ENCODE measurements around the gene RTEL1. TPM values are rescaled to one million over a fixed set of nuclear protein-coding genes. Genes with fewer than 3 reads are reported as not detected.
"Not testable (repeated sequence)": the region's sequence is repeated elsewhere in the genome, so short reads cannot be mapped to it uniquely, and the experiment has no call there.

RTEL1 gene
- total RNA-seq, 1 donor from 2014 or later, result 16.8 TPM

DNA sequence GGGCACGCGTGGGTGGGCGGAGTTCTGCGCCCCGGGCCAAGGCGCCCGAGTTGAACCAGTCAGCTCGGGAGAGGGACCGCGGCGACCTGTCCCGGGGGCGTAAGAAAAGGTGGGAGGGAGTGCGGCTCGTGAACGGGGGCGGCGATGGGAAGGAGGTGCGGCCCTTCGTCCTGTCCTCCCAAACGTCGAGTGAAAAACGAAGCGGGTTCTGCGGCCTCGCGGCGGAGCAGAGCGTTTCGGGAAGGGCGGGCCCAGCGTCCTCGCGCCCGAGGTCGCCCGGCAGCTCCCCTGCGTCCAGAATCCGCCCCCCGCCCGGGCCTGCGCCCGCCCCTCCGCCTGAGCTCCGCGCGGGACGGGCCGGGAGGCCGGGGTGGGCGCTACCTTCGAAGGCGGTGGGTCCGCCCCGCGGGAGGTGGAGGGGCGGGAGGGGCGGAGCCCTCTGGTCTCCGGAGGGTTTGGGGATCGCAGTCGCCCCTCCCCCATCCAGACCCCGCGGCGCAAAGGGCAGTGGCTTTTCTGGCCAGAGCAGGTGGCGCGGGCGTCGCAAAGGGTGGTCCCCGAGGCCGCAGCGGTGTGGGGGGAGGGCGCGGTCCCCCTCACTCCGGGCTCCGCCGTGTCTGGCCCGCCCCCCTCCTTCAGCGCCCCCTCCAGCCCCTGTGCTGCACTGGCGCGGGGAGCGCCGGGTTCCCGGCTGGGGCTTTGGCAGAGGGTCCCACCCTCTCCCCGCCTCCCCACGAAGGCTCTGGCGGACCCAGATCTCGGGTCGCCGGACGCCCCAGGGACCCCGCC is 5.7 kb upstream of the RTEL1 start:
- no peak for DNase-seq (ENCODE audit: low read depth, low spot score)

DNA sequence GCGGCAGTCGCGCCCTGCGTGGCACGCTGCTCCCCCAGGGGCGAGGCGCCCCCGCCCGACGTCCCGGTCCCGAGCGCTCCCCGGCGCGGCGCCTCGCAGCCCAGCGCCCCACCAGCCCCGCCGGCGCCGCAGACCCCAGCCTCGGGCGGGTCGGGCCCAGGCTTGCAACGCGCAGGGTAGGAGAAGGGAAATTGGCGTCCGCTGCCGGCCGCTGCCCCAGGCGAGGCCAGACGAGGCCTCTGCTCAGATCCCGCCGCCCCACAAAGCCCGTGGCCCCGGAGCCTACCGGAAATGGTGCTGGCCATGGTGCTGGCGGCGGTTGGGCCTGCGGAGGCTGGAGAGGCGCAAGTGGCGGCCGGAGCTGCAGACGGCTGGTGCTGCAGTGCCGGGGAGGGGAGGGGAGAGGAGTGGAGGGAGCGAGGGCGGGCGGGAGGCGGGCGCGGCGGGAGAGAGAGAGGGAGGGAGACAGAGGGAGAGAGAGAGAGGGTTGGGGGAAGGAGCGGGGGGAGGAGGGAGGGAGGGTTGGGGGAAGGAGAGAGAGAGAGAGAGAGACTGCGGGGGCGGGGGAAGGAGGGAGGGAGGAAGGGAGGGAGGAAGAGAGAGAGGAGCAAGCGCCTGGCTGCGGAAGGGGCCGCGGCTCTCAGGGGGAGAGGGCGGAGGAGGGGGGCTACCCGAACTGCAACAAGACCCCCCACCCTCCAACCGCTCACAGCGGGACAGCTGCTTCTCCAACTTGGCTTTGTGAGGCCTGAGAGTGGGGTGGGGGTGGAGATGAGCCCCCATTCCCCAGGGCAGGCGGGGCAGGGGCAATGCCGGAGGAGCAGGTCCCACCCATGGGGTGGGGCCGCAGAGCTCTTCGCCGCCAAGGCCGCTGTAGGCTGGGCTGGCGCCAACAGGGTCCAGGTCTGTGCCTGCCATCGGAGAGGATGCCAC is 4.8 kb upstream of the RTEL1 start, which contains the start of gene STMN3:
Gene STMN3, minus strand, starts transcription at position 384 of the 933 bp plus-strand sequence. Its CDS starts 79 bp downstream, at position 305.
- DNase-seq (ENCODE audit: low read depth, low spot score), result peak; percentile 45

DNA sequence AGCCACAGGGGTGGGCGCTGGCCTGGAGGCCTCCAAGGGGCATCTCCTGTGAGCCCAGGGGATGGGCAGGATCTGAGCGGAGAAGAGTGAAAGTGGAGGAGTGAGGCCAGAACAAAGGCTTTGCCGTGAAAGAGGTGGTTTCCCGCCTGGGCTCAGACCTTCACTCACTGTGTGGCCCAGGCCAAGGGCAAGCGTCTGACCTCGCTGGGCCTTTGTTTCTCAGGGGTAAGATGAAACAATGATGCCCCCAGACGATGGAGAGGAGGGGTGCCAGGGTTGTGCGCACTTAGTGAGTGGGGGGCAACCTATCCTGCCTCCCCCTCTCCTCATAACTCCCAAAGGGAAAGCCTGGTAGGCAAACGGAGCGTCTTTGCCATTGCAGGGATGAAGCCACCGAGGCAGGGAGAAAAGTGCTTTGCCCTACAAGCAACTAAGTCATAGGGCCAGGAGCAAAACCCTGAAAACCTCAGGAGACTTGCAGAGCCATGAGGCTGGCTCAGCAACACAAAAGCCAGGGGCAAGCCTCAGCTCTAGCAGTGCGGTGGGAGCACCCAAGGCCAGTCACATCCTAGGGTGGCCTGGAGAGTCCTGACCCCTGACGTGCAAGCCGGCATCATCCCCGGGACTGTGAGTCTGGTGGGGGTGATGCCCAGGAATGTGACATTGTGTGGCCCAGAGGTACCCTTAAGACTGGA is 4.0 kb upstream of the RTEL1 start:
- DNase-seq (ENCODE audit: low read depth, low spot score), result no peak

DNA sequence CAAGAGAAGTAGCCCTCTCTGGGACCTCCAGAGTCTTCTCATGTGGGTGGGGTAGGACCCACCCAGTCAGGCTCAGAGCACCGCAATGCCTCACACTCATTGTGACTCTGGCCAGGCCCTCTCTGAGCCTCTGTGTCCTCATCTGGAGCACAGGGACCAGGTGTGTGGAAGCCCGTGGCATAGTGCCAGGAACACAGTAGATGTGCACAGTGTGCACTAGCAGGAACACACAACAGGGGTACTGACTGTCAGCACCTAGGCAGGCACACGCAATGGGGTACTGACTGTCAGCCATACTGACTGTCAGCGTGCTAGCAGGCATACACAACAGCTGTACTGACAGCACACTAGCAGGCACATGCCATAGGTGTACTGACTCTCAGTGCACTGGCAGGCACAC is 2.9 kb upstream of the RTEL1 start:
- DNase-seq (ENCODE audit: low read depth, low spot score), result no peak

DNA sequence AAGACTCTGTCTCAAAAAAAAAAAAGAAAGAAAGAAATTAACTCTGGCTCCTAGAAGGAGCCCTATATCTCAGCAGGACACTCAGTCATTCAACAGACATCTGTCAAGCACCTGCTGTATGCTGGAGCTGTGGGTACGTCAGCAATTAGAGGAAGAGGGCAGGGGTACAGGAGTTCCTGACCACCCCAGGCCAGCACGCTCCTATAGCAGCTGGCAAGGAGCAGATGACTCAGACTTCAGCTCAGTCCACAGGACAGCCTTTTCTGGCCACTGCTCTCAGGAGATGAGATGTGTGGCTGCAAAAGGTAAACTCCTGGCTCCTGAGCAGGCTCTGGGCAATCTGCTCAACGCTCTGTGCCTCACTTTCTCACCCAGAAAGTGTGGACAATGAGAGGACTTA is 1.7 kb upstream of the RTEL1 start:
- no peak for DNase-seq (ENCODE audit: low read depth, low spot score)

DNA sequence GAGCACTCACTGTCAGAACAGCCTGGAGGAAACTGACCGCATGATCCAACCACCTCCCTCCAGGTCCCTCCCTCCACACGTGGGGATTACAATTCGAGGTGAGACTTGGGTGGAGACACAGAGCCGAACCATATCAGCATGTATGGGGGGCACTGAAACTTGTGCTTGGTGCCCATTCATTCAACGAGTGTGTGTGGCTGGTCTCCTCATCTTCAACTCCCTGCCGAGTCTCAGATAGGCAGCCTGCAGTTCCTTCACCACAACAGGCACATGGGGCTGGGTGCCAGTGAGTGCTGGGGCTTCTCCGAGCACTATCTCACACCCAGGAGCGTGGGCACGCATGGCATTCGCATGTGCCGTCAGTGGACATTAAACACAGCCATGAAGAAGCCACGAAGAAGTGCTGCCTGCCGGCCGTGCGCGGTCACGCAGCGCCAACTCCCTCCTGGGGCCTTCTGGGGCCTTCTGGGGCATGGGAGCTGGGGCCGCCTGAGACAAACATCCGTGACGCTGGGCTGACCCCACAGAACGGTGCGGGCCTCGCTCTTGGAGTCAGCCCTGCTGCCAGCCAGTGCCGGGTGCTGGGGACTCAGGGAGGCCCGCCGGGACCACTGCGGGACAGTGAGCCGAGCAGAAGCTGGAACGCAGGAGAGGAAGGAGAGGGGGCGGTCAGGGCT is 714 bp upstream of the RTEL1 start:
- DNase-seq (ENCODE audit: low read depth, low spot score), result no peak

DNA sequence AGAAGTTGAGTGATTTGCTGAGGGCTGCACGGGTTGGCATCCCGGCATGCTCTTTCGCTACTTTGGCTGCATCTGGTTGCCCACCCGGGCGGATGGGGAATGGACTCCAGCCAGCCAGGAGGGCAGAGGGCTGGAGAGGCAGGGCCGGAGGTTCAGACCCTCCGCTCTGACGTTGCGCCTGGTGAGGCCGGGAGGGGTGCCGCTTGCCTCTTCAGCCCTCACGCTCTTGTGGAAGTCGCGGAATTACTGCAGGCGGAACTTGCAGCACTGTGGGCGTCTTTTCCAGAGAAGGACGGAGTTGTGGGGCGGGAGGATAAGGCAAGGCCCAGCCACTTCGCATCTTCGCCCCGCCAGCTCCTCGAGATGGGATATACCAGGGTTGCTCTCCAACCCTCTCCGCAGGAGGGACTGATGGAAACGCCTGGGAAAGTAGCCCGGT is 656 bp downstream of the RTEL1 start:
- DNase-seq (ENCODE audit: low read depth, low spot score), result no peak

DNA sequence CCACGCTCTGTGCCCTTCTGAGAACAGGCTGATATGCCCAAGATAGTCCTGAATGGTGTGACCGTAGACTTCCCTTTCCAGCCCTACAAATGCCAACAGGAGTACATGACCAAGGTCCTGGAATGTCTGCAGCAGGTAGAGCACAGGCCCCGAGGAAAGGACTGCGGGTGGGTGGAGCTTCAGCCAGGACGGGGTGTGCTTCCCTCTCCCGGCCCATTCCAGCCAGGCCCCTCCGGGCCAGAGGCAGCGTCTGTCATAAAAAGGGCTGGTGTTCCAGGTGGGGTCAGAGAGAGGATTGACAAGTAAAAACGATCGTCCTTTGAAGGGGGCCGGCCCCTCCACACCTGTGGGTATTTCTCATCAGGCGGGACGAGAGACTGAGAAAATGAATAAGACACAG is 1.3 kb downstream of the RTEL1 start:
- DNase-seq (ENCODE audit: low read depth, low spot score), result no peak

DNA sequence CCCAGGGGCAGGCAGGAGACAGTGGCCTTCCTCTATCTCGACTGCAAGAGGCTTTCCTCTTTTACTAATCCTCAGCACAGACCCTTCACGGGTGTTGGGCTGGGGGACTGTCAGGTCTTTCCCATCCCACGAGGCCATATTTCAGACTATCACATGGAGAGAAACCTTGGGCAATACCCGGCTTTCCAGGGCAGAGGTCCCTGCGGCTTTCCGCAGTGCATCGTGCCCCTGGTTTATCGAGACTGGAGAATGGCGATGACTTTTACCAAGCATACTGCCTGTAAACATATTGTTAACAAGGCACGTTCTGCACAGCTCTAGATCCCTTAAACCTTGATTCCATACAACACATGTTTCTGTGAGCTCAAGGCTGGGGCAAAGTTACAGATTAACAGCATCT is 2.1 kb downstream of the RTEL1 start:
- not testable (repeated sequence) for DNase-seq (ENCODE audit: low read depth, low spot score)

DNA sequence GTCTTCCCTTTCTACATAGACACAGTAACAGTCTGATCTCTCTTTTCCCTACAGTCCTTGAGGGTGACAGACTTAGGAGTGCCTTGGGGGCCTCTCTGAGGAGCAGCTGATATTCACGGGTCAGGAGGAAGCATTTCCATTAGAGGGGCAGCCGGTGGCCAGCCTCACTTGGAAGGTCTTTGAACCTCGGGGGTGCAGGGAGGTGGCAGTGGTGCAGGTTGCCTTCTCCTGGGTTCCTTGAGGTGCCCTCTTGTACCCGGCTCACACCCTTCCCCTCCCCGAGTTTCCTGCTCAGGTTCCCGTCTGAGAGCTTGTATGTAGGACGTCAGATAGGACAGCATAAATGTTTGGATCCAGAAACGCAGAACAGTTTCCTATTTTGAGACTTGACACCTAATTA is 2.5 kb downstream of the RTEL1 start:
- DNase-seq (ENCODE audit: low read depth, low spot score), result no peak

DNA sequence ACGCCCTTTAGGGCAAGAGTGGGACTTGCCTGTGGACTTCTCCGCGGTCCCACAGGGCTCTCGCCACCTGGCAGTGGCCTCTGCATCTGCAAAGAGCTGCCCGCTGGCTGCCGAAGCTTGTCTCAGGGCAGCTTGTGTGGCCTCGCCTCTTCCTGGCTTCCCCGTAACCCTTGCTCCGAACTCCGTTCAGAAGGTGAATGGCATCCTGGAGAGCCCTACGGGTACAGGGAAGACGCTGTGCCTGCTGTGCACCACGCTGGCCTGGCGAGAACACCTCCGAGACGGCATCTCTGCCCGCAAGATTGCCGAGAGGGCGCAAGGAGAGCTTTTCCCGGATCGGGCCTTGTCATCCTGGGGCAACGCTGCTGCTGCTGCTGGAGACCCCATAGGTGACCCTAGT is 3.0 kb downstream of the RTEL1 start:
- no peak for DNase-seq (ENCODE audit: low read depth, low spot score)

DNA sequence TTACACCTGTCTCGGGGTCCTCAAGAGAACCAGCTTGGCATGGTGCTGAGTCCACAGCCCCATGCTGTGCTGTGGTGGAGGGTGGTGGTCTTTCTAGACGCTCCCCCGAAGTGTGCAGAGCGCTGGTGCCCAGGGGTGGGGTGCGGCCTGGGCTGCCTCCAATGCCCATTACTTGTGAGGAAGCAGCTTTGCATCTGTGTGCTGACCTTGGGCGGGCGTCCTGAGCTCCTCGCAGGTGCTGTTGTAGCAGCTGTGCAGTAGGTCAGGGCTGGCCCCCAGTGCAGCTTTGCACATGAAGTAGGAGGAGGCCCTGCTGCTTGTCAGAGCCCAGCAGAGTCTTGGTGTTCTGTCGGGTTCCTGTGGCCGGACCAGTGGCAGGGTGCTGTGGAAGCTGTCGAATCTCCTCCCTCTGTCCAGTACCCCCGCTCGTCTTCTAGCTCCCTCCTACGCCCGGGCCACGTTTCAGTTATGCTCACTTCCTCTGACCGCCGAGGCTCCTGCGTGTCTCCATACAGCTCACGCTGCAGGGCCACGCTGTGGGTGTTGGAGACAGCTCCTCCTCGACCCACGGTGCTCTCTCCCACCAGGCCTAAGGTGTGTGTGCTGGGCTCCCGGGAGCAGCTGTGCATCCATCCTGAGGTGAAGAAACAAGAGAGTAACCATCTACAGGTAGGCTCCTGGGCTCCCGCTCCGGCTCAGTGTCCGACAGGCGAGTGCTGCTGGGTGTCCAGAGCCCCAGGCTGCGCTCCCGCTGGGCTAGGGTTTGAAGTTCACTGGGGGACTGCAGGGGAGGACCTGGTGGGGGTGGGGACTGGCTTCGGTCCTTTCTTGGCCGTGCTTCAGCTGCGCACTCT is 4.1 kb downstream of the RTEL1 start:
- DNase-seq (ENCODE audit: low read depth, low spot score), result no peak

DNA sequence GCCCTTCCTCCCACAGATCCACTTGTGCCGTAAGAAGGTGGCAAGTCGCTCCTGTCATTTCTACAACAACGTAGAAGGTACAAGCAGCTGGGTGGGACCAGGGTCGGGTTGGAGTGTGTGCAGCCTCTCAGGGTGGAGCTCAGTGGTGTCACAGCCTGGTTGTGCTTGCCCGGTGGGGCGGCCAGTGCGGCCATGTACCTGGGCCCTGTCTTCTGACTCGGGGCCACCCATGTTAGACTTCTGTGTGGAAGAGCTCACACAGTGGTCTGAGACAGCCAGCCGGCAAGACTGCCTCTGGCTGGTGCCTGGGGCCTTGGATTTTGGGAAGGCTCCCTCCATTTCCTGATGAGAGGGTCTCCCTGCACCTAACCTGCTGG is 4.7 kb downstream of the RTEL1 start:
- DNase-seq (ENCODE audit: low read depth, low spot score), result no peak

DNA sequence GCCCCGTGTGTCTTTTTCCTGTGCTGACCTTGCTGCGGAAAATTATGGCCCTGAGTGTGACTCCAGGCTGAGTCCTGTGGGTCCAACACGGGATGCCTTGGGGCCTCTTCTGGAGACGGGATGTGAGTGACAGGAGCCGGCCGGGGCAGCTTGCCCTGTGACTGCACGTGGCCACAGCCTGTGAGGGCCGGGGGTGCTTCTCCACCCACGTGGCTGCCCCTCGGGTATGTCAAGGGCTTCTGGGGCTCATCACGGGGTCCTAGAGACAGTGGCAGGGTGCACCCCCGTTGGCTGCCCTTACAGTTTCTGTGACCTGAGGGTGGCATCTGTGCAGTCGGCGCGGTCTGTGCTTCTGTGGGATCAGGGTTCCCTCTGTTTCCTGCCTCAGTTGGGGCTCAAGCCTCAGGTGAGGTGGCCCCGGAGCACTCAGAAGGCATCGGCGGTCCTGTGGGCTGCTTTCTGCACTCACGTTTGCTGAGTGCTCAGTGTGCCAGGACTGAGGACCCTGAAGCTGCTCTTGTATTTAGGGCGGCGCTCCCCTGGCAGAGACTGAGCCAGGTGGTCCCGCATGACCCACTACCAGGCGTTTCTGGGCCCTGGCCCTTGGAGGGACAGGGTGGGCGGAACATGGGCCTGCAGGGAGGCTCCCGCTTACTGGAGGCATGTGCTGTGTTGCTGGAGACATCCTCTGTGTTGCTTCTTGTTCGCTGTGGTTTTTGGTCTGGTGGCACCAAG is 5.4 kb downstream of the RTEL1 start:
- DNase-seq (ENCODE audit: low read depth, low spot score), result no peak

DNA sequence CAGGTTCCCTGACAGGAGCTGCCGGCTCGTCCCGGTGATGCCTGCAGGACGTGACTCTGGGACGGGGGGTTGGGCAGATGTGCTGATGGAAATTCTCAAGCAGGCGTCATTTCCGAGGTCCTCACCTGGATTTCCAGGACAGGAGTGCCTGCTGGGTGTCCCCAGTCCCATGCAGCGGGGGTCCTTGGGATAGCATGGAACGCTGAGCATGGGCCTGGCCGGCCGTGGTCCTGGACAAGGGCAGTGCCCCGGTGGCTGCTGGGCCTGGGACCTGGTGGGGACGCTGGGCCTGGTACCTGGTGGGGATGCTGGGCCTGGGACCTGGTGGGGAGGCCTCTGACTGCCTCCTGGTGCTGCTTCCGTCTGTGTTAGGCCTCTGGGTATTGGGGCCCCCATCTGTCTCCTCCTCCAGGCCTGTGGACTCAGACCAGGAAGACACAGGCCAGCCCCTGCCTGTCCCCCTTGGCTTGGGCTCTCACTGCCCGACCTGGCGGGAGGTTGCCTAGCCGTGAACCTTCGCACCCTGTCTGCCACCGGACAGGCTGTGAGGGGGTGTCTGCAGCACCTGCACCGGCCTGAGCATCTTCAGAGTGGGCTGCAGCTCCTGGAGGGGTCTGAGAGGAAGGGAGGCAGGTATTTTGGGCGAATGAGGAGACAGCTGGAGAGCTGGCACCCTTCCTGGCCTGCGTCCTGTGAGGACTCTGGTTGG is 6.2 kb downstream of the RTEL1 start:
- no peak for DNase-seq (ENCODE audit: low read depth, low spot score)

DNA sequence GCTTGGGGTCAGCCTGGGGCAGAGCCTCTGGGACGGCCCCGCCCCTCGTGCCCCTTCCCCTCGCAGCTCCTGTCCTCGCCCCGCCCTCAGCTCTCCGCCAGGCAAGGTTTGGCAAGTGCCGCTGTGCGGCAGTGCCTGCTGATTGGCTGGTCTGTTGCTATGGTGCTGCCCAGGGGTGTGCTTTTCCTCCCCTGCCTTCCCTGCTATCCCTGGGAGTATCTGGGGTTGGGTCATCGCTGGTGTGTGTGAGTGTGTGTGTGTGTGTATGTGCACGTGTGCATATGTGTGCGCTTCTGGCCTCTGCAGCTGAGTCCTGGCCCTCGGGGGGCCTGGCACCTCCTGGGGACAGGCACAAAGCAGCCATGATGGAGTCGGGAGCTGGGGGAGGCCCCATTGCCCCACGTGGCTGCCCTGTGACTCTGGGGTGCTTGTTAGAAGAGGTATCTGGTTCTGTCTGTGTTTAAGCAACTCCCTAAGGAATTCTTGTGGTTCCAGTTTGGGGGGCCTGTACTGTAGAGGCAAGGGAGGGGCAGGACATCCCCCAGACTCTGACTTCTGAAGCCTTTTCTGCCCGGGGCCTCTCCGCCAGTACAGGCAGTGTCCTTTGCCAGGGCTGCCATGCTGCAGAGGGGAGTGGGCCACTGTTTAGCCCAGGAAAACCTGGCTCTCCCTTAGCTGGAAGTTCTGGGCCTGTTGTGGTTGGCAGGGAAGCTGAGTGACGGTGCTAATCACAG is 6.9 kb downstream of the RTEL1 start:
- DNase-seq (ENCODE audit: low read depth, low spot score), result no peak

DNA sequence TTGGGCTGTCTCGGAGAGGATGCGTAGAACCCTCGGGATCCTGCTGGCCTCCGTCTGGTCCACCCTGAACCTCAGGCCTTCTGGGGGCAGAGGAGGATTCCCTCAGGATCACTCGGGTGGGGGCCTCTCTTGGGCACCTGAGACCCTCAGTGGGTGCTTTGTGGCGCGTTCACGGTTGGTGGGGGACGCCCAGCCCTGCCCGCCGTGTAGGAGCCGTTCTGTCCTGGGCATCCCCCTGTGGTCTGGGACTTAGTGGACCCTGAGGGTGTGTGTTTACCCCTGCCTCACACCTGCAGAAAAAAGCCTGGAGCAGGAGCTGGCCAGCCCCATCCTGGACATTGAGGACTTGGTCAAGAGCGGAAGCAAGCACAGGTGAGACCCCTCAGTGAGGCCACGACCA is 7.6 kb downstream of the RTEL1 start:
- no peak for DNase-seq (ENCODE audit: low read depth, low spot score)

DNA sequence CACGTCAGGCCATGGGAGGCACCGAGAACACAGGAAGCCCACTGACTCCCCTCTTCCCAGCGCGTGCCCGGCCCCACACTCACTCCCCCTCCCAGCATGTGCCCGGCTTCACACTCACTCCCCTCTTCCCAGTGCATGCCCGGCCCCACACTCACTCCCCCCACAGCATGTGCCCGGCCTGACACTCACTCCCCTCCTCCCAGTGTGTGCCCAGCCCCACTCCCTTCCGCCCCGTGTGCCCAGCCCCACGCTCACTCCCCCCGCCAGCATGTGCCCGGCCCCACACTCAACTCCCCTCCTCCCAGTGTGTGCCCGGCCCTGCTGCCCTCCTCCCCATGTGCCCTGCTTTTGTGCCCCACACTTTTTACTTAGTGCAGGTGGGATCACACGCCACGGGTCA is 9.7 kb downstream of the RTEL1 start:
- DNase-seq (ENCODE audit: low read depth, low spot score), result no peak

Measured in pulmonary artery endothelial cell (primary cell).